K562 (cell line): ENCODE data around the gene ETV3. TPM values are rescaled to one million over a fixed set of nuclear protein-coding genes. Genes with fewer than 3 reads are reported as not detected.

Experiments
- BHLHE40 ChIP-seq: IDR thresholded peaks from 2 replicates; pipeline ENCODE4 v1.6.1; 2011; ENCODE audit warnings: low read length, improper control_type of control experiment
- CXXC5 ChIP-seq: fragments of 250-450 bp; sonication (Bioruptor Pico); IDR thresholded peaks from 2 replicates; pipeline ENCODE4 v1.8.0; 2022; ENCODE audit warnings: inconsistent platforms, mild to moderate bottlenecking, moderate library complexity
- ERF ChIP-seq: fragments of 450-650 bp; formaldehyde crosslinking; IDR thresholded peaks from 2 replicates; pipeline ENCODE4 v1.4.0; 2020; ENCODE audit warnings: mild to moderate bottlenecking, mixed read lengths
- LARP7 ChIP-seq: fragments of 450-650 bp; IDR thresholded peaks from 2 replicates; pipeline ENCODE4 v1.6.1; 2016
- NCOR1 ChIP-seq: fragments of 450-650 bp; IDR thresholded peaks from 2 replicates; pipeline ENCODE4 v1.6.1; 2016; ENCODE audit warnings: mild to moderate bottlenecking, moderate library complexity
- NFYB ChIP-seq: IDR thresholded peaks from 2 replicates; pipeline ENCODE4 v1.6.1; 2011; ENCODE audit warnings: mild to moderate bottlenecking, moderate library complexity; ENCODE audit not compliant: insufficient read length; ENCODE audit errors: extremely low read depth
- RCOR1 ChIP-seq, 2 experiments: IDR thresholded peaks; 2 replicates each; pipeline ENCODE4 v1.6.1; 2012; ENCODE audit warnings: low read depth in 2 of 2, low read length in 2 of 2, borderline replicate concordance in 1 of 2, improper control_type of control experiment in 1 of 2
- RFX5 ChIP-seq: IDR thresholded peaks from 2 replicates; pipeline ENCODE4 v1.6.1; 2011; ENCODE audit warnings: low read depth, mild to moderate bottlenecking, improper control_type of control experiment, low read length
- STAT5A ChIP-seq: IDR thresholded peaks from 2 replicates; pipeline ENCODE4 v1.6.1; 2012; ENCODE audit warnings: low read length, inconsistent platforms, borderline replicate concordance
- XRCC5 ChIP-seq: fragments of 200-400 bp; formaldehyde crosslinking; IDR thresholded peaks from 2 replicates; pipeline ENCODE4 v1.6.1; 2017; ENCODE audit warnings: low read depth, mild to moderate bottlenecking, low read length
- ZNF143 ChIP-seq: sonication (generic); formaldehyde crosslinking; IDR thresholded peaks from 2 replicates; pipeline ENCODE4 v1.9.0; 2022; ENCODE audit warnings: mild to moderate bottlenecking, missing genetic modification reagents
- ZNF263 ChIP-seq: sonication (generic); formaldehyde crosslinking; IDR thresholded peaks from 2 replicates; pipeline ENCODE4 v1.8.0; 2022; ENCODE audit warnings: mild to moderate bottlenecking, missing genetic modification reagents, borderline replicate concordance
- polyA plus RNA-seq, 8 experiments: library from polyadenylated mRNA; depleted of rRNA in 4 of 8; stranded (reverse) in 5 of 8; unstranded in 3 of 8; fragments of >200 nt; fragmentation: Nextera tagmentation in 2 of 8; fragmentation: Illumina TruSeq in 1 of 8; extraction: Ambion mirVana in 2 of 8; extraction: Trizol in 1 of 8; gene quantifications; 2 replicates each; pipeline versions ENCODE4 v1.2.1 to v1.2.3, GENCODE V29; 2011 to 2014; ENCODE audit warnings: inconsistent platforms in 1 of 8, missing spikeins in 1 of 8
- total RNA-seq, 7 experiments: library from RNA; depleted of rRNA in 6 of 7; stranded (reverse); fragments of >200 nt in 6 of 7; fragmentation: Illumina TruSeq in 2 of 7; extraction: Trizol in 2 of 7; gene quantifications; 2 replicates each; pipeline versions ENCODE4 v1.2.1 to v1.2.3, GENCODE V29; 2011 to 2021; ENCODE audit warnings: low replicate concordance in 1 of 7
- TF ChIP-seq, protein P1 (sequence below), 2 experiments: IDR thresholded peaks; 2 replicates each; pipeline ENCODE4 v1.6.1; 2012; ENCODE audit warnings: improper control_type of control experiment in 2 of 2, low read depth in 2 of 2, low read length in 2 of 2, borderline replicate concordance in 1 of 2
- TF ChIP-seq, protein P2 (sequence below): fragments of 450-650 bp; formaldehyde crosslinking; IDR thresholded peaks from 2 replicates; pipeline ENCODE4 v1.4.0; 2022; ENCODE audit warnings: mild to moderate bottlenecking, moderate library complexity

Gene ETV3
- total and polyA plus RNA-seq, 9 of the 15 experiments (the other 6 are each of a cell fraction or from before 2014, with no cell fraction given), result 3.1 to 16.0 (median 9.0) TPM

DNA sequence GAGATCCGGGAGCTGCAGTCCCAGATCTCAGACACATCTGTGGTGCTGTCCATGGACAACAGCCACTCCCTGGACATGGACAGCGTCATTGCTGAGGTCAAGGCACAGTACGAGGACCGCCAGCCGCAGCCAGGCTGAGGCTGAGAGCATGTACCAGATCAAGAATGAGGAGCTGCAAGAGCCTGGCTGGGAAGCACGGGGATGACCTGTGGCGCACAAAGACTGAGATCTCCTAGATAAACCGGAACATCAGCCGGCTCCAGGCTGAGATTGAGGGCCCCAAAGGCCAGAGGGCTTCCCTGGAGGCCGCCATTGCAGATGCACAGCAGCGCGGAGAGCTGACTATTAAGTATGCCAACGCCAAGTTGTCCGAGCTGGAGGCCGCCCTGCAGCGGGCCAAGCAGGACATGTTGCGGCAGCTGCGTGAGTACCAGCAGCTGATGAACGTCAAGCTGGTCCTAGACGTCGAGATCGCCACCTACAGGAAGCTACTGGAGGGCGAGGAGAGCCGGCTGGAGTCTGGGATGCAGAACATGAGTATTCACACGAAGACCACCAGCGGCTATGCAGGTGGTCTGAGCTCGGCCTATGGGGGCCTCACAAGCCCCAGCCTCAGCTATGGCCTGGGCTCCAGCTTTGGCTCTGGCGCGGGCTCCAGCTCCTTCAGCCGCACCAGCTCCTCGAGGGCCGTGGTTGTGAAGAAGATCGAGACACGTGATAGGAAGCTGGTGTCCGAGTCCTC lies 64.1 kb downstream of the ETV3 start (continued):
- TF ChIP-seq, protein P1, sequence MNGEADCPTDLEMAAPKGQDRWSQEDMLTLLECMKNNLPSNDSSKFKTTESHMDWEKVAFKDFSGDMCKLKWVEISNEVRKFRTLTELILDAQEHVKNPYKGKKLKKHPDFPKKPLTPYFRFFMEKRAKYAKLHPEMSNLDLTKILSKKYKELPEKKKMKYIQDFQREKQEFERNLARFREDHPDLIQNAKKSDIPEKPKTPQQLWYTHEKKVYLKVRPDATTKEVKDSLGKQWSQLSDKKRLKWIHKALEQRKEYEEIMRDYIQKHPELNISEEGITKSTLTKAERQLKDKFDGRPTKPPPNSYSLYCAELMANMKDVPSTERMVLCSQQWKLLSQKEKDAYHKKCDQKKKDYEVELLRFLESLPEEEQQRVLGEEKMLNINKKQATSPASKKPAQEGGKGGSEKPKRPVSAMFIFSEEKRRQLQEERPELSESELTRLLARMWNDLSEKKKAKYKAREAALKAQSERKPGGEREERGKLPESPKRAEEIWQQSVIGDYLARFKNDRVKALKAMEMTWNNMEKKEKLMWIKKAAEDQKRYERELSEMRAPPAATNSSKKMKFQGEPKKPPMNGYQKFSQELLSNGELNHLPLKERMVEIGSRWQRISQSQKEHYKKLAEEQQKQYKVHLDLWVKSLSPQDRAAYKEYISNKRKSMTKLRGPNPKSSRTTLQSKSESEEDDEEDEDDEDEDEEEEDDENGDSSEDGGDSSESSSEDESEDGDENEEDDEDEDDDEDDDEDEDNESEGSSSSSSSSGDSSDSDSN (IDR thresholded peaks at IDR 0.05; ENCODE audit: borderline replicate concordance in 1 of 2, low read depth in 2 of 2, low read length in 2 of 2), result 0 out of 4 replicates have a peak, but pooled peaks of 1 of the 2 experiments have one; percentile 45
- TF ChIP-seq RFX5 (no peak), BHLHE40 (peak; percentile 39; the same call in 1 of the 2 replicates), XRCC5 (0 out of 2 replicates have a peak, but pooled peaks have one; percentile 40), NFYB (no peak), ZNF263 (peak; percentile 12; the same call in 1 of the 2 replicates), NCOR1 (no peak), STAT5A (no peak), CXXC5 (CRISPR knock-in tag) (peak; percentile 72), ERF (no peak), LARP7 (no peak), RCOR1 (IDR thresholded peaks at IDR 0.05; ENCODE audit: borderline replicate concordance in 1 of 2, low read depth in 2 of 2, low read length in 2 of 2) (peak in 1 of 2 experiments; percentile 69; a peak in 2 of 4 replicates), ZNF143 (no peak)
- TF ChIP-seq, protein P2, sequence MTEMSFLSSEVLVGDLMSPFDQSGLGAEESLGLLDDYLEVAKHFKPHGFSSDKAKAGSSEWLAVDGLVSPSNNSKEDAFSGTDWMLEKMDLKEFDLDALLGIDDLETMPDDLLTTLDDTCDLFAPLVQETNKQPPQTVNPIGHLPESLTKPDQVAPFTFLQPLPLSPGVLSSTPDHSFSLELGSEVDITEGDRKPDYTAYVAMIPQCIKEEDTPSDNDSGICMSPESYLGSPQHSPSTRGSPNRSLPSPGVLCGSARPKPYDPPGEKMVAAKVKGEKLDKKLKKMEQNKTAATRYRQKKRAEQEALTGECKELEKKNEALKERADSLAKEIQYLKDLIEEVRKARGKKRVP, result no peak
